Thymus (tissue), 11 donors: Measurements from ENCODE around the gene UBE2B. TPM values are rescaled to one million over a fixed set of nuclear protein-coding genes. Genes with fewer than 3 reads are reported as not detected.
"Not testable (repeated sequence)": the region's sequence is repeated elsewhere in the genome, so short reads cannot be mapped to it uniquely, and the experiment has no call there.

Experiments used
- DNase-seq, 9 donors: peaks; one replicate each; pipeline ENCODE4 v3.0.0-alpha.2; 2013; ENCODE audit warnings: low spot score in 9 of 9, low read depth in 6 of 9, missing footprints in 1 of 9
- H3K27ac ChIP-seq, 2 donors: one replicate each; pipeline ENCODE4 v1.5.1; 2013; ENCODE audit warnings: control low read depth in 1 of 2, low read depth in 1 of 2, low read length in 1 of 2, mild to moderate bottlenecking in 1 of 2, moderate library complexity in 1 of 2
- H3K27me3 ChIP-seq, 2 donors: one replicate each; pipeline ENCODE4 v1.5.1; 2013; ENCODE audit warnings: low read length in 1 of 2; ENCODE audit not compliant: control insufficient read depth in 2 of 2, insufficient read depth in 1 of 2
- H3K36me3 ChIP-seq, 2 donors: one replicate each; pipeline ENCODE4 v1.5.1; 2013; ENCODE audit warnings: low read length in 1 of 2, mild to moderate bottlenecking in 1 of 2, moderate library complexity in 1 of 2; ENCODE audit not compliant: control insufficient read depth in 2 of 2, insufficient read depth in 2 of 2
- H3K4me1 ChIP-seq, 2 donors: one replicate each; pipeline ENCODE4 v1.5.1; 2013; ENCODE audit warnings: low read length in 2 of 2; ENCODE audit not compliant: control insufficient read depth in 2 of 2, insufficient read depth in 2 of 2
- H3K4me3 ChIP-seq, 2 donors: one replicate each; pipeline ENCODE4 v1.5.1; 2013; ENCODE audit warnings: low read length in 2 of 2, control low read depth in 1 of 2, mild to moderate bottlenecking in 1 of 2
- H3K9me3 ChIP-seq, 2 donors: one replicate each; pipeline ENCODE4 v1.5.1; 2013; ENCODE audit warnings: low read length in 1 of 2, mild to moderate bottlenecking in 1 of 2; ENCODE audit not compliant: control insufficient read depth in 2 of 2, insufficient read depth in 1 of 2
- WGBS: extraction: QIAGEN DNeasy Blood & Tissue Kit; methylation state at CpG from one replicate; pipeline ENCODE4 v1.1.7; 2013; 5-methylcytosine and 5-hydroxymethylcytosine counted together
- polyA plus RNA-seq: library from polyadenylated mRNA; stranded (reverse); fragments of 200-250 nt; gene quantifications from one replicate; pipeline ENCODE4 v1.2.3, GENCODE V29; 2013
- total RNA-seq: library from RNA; stranded (reverse); fragments of 120-200 nt; gene quantifications from one replicate; pipeline ENCODE4 v1.2.4, GENCODE V29; 2013
- donor health status: healthy.

Gene UBE2B
- total and polyA plus RNA-seq, 2 donors = 20.1 to 238 TPM

DNA sequence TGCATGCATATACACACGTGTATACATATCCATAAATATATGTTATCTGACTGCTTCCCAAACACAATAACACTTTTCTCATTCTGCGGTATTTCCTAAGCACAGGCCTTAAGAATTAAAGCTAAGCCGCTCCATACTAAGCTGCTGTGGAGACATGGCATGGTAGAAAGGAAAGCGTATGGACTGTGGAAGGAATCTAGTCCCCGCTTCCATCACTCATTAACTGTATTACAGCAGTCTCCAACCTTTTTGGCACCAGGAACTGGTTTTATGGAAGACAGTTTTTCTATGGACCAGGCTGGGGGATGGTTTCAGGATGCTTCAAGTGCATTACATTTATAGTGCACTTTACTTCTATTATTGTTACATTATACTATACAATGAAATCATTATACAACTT, 15.7 kb upstream of the UBE2B start:
- H3K4me1 ChIP-seq = no peaks in the 10 kb centered on the region
- H3K4me3 ChIP-seq = no peak overlapping the region
- no peak for DNase-seq
- H3K9me3 ChIP-seq = no peaks in the 10 kb centered on the region
- H3K27ac ChIP-seq = no peak overlapping the region
- no peaks in the 10 kb centered on the region for H3K27me3 ChIP-seq
- peaks cover 0 to 4% of the 10 kb centered on the region in 2 donors for H3K36me3 ChIP-seq
- 99% methylated on average over 5 of the region's 5 CpGs for WGBS

DNA sequence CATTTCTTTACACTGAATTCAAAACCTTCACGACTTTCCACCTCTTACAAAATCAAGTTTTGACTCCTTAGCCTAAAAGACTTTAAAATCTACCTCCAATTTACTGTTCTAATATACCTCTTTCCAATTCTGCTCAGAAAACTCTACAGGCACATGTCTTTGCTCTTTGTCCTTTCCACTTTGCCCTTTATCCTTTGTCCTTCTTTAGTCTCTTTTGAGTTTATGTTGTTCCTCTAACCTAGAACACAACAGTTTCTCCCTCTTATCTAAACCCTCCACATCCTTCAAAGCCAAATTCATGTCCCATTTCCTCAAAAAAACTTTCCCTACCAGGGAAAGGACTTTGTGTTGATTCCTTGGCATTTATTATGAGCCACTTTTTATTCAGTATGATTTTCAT, 5.8 kb upstream of the UBE2B start:
- Histone ChIP-seq H3K27ac (no peak overlapping the region), H3K4me1 (peaks cover 12 to 13% of the 10 kb centered on the region in 2 donors), H3K9me3 (peaks cover 0 to 5% of the 10 kb centered on the region in 2 donors), H3K36me3 (no peaks in the 10 kb centered on the region), H3K4me3 (no peak overlapping the region), H3K27me3 (no peaks in the 10 kb centered on the region)
- 100% methylated on average over 1 of the region's 1 CpG for WGBS
- DNase-seq = no peak

DNA sequence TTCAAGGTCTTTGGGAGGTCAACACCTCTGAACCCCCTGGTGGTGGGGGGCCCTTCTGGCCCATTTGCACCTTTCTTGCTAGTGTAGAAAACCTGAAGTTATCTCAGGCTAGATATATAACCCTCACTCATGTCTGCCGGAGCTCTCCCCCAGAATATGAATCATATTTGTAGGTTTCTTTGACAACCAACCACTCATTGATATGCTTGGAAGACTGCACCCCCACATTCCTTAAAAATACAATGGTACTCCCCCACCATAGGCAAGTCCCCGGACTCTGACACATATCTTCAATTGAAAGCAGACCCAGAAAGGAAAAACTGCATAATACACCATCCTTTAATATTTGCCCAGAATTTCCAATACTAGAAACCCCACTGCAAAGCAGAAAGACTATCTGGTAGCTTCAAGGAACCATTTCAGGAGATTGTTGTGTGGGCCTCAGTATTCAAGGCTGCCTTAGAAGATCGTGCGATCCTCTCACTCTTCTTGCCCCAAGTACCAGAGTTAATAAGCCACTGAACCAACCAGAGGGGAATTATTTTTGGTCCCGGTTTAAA, 978 bp upstream of the UBE2B start:
- H3K4me3 ChIP-seq = peak overlapping the region; percentile 100
- H3K27me3 ChIP-seq = no peaks in the 10 kb centered on the region
- peaks cover 0 to 5% of the 10 kb centered on the region in 2 donors for H3K9me3 ChIP-seq
- peaks cover 3 to 9% of the 10 kb centered on the region in 2 donors for H3K36me3 ChIP-seq
- no peak for DNase-seq
- H3K27ac ChIP-seq = peak overlapping the region; percentile 87 to 94
- H3K4me1 ChIP-seq = peaks cover 13 to 15% of the 10 kb centered on the region in 2 donors
- 38% methylated on average over 5 of the region's 5 CpGs for WGBS

DNA sequence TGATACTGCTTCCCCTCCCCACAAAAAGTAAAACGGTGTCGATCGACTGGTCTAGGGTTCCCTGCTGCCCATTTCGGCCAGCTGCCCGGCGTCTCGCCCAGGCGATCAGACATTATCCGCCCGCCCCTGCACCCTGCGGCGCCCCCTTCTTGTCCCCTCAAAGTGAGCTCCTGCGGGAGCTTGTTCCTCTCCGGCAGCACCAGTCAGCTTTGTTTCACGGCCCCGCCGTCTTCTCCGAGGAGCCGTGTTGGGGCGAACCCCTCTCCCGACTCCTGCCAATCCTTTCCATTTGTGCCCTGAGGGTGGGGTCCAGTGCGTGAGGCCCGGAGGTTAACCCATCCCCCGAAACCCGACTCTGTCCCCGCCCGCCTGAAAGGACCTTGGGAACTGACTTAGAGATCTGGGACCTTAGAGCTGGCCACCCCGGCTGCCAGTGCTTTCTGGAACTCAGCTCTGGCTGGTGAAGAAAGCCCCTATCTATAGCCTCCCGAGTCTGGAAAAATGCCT, 518 bp downstream of the UBE2B start:
- H3K36me3 ChIP-seq = peaks cover 7 to 20% of the 10 kb centered on the region in 2 donors
- WGBS = under 1% methylated on average over 29 of the region's 29 CpGs
- DNase-seq = peak in 5 of 9 donors; percentile 15 to 60 (median 33)
- H3K4me3 ChIP-seq = peak overlapping the region; percentile 100
- no peaks in the 10 kb centered on the region for H3K27me3 ChIP-seq
- peaks cover 0 to 5% of the 10 kb centered on the region in 2 donors for H3K9me3 ChIP-seq
- H3K4me1 ChIP-seq = peaks cover 11 to 13% of the 10 kb centered on the region in 2 donors
- H3K27ac ChIP-seq = peak overlapping the region; percentile 94 to 98

DNA sequence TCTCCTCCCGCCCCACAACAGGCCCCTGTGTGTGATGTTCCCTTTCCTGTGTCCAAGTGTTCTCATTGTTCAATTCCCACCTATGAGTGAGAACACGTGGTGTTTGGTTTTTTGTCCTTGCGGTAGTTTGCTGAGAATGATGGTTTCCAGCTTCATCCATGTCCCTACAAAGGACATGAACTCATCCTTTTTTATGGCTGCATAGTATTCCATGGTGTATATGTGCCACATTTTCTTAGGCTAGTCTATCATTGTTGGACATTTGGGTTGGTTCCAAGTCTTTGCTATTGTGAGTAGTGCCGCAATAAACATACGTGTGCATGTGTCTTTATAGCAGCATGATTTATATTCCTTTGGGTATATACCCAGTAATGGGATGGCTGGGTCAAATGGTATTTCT, 2.3 kb downstream of the UBE2B start:
- Histone ChIP-seq H3K36me3 (peaks cover 12 to 36% of the 10 kb centered on the region in 2 donors), H3K4me1 (peaks cover 11 to 13% of the 10 kb centered on the region in 2 donors)
- not testable (repeated sequence) for H3K9me3 ChIP-seq, H3K27ac ChIP-seq, H3K4me3 ChIP-seq, H3K27me3 ChIP-seq, DNase-seq
- 97% methylated on average over 5 of the region's 5 CpGs for WGBS

GRCh38 chr5:134374232-134374631, 2.9 kb downstream of the UBE2B start:
- no peaks in the 10 kb centered on the region for H3K9me3 ChIP-seq
- no peak overlapping the region for H3K4me3 ChIP-seq
- peaks cover 12 to 14% of the 10 kb centered on the region in 2 donors for H3K4me1 ChIP-seq

GRCh38 chr5:134380346-134380745, 9.0 kb downstream of the UBE2B start:
- peaks cover 25 to 68% of the 10 kb centered on the region in 2 donors for H3K36me3 ChIP-seq
- DNase-seq = peak in 8 of 9 donors; percentile 36 to 85 (median 65)
- 5% methylated on average over 5 of the region's 5 CpGs for WGBS
- no peaks in the 10 kb centered on the region for H3K9me3 ChIP-seq
- peak overlapping the region; percentile 86 to 90 for H3K27ac ChIP-seq
- H3K27me3 ChIP-seq = no peaks in the 10 kb centered on the region
- peaks cover 18 to 20% of the 10 kb centered on the region in 2 donors for H3K4me1 ChIP-seq
- peak overlapping the region in 1 of 2 donors; percentile 0 for H3K4me3 ChIP-seq

More at GRCh38 chr5:134374232-134374631, 2.9 kb downstream of the UBE2B start:
- Histone ChIP-seq H3K27me3 (no peaks in the 10 kb centered on the region), H3K27ac (no peak overlapping the region), H3K36me3 (peaks cover 12 to 36% of the 10 kb centered on the region in 2 donors)
- WGBS = 86% methylated on average over 3 of the region's 3 CpGs
- DNase-seq = peak in 3 of 9 donors; percentile 27 to 62 (median 37)

- 99% methylated on average over 2 of the region's 2 CpGs for WGBS
- H3K27me3 ChIP-seq, H3K4me3 ChIP-seq, DNase-seq, H3K9me3 ChIP-seq, H3K27ac ChIP-seq: not testable (repeated sequence)
- Histone ChIP-seq H3K4me1 (peaks cover 18 to 20% of the 10 kb centered on the region in 2 donors), H3K36me3 (peaks cover 25 to 64% of the 10 kb centered on the region in 2 donors)
Observed at GRCh38 chr5:134382204-134382603, 10.8 kb downstream of the UBE2B start.

- no peak overlapping the region for H3K27ac ChIP-seq
- H3K36me3 ChIP-seq = peaks cover 34 to 68% of the 10 kb centered on the region in 2 donors
- H3K27me3 ChIP-seq = no peaks in the 10 kb centered on the region
- no peaks in the 10 kb centered on the region for H3K9me3 ChIP-seq
- H3K4me1 ChIP-seq = peaks cover 16 to 17% of the 10 kb centered on the region in 2 donors
- H3K4me3 ChIP-seq = no peak overlapping the region
- 94% methylated on average over 4 of the region's 4 CpGs for WGBS
- DNase-seq = no peak
Observed at GRCh38 chr5:134383980-134384697, 12.8 kb downstream of the UBE2B start.
